ENCODE data around the gene TOP2A. TPM values are rescaled to one million over a fixed set of nuclear protein-coding genes. Genes with fewer than 3 reads are reported as not detected.

TOP2A gene
- total RNA-seq, 2 donors from 2014 or later, result 324 to 425 TPM

- Mint-ChIP-seq H3K9me3 (no peaks in the 10 kb centered on the region), H3K4me3 (peak overlapping the region; percentile 56 to 80), H3K36me3 (ENCODE audit: insufficient read depth in 2 of 2) (no peaks in the 10 kb centered on the region), H3K27me3 (ENCODE audit: low read depth) (no peaks in the 10 kb centered on the region), H3K4me1 (ENCODE audit: low read depth) (peaks cover 65% of the 10 kb centered on the region), H3K27ac (no peak overlapping the region)
- ATAC-seq (replicated peaks in 1 of 2) (no peak), DNase-seq (no peak)
Observed at GRCh38 chr17:40344421-40345160, 73.1 kb downstream of the TOP2A start.

GRCh38 chr17:40343219-40344119 lies 74.2 kb downstream of the TOP2A start:
- H3K27ac Mint-ChIP-seq, result no peak overlapping the region
- no peaks in the 10 kb centered on the region for H3K36me3 Mint-ChIP-seq (ENCODE audit: insufficient read depth in 2 of 2)
- peak overlapping the region; percentile 77 to 80 for H3K4me3 Mint-ChIP-seq
- peaks cover 73% of the 10 kb centered on the region for H3K4me1 Mint-ChIP-seq (ENCODE audit: low read depth)
- DNase-seq (no peak), ATAC-seq (replicated peaks in 1 of 2) (no peak)
- no peaks in the 10 kb centered on the region for H3K27me3 Mint-ChIP-seq (ENCODE audit: low read depth)
- H3K9me3 Mint-ChIP-seq, result no peaks in the 10 kb centered on the region

GRCh38 chr17:40342504-40343218 lies 75.0 kb downstream of the TOP2A start:
- ATAC-seq (replicated peaks in 1 of 2) (no peak), DNase-seq (no peak)
- H3K27ac Mint-ChIP-seq, result peak overlapping the region; percentile 72
- no peaks in the 10 kb centered on the region for H3K27me3 Mint-ChIP-seq (ENCODE audit: low read depth)
- H3K4me1 Mint-ChIP-seq (ENCODE audit: low read depth), result peaks cover 76% of the 10 kb centered on the region
- H3K4me3 Mint-ChIP-seq, result peak overlapping the region; percentile 77 to 80
- H3K36me3 Mint-ChIP-seq (ENCODE audit: insufficient read depth in 2 of 2), result peaks cover 0 to 2% of the 10 kb centered on the region in 2 donors
- H3K9me3 Mint-ChIP-seq, result no peaks in the 10 kb centered on the region

- H3K4me1 Mint-ChIP-seq (ENCODE audit: low read depth), result peaks cover 76% of the 10 kb centered on the region
- no peaks in the 10 kb centered on the region for H3K27me3 Mint-ChIP-seq (ENCODE audit: low read depth)
- no peaks in the 10 kb centered on the region for H3K9me3 Mint-ChIP-seq
- no peak overlapping the region for H3K27ac Mint-ChIP-seq
- H3K36me3 Mint-ChIP-seq (ENCODE audit: insufficient read depth in 2 of 2), result peaks cover 0 to 5% of the 10 kb centered on the region in 2 donors
- DNase-seq (peak in 1 of 2 donors; percentile 35), ATAC-seq (replicated peaks in 1 of 2) (no peak)
- H3K4me3 Mint-ChIP-seq, result peak overlapping the region; percentile 80
Observed at GRCh38 chr17:40341808-40342503, 75.7 kb downstream of the TOP2A start.

- peaks cover 0 to 5% of the 10 kb centered on the region in 2 donors for H3K36me3 Mint-ChIP-seq (ENCODE audit: insufficient read depth in 2 of 2)
- peaks cover 76% of the 10 kb centered on the region for H3K4me1 Mint-ChIP-seq (ENCODE audit: low read depth)
- peak overlapping the region; percentile 72 to 80 for H3K4me3 Mint-ChIP-seq
- ATAC-seq (replicated peaks in 1 of 2), result peak; percentile 94 to 96
- no peaks in the 10 kb centered on the region for H3K9me3 Mint-ChIP-seq
- peak overlapping the region; percentile 75 for H3K27ac Mint-ChIP-seq
- no peaks in the 10 kb centered on the region for H3K27me3 Mint-ChIP-seq (ENCODE audit: low read depth)
- peak; percentile 92 to 93 for DNase-seq
Observed at GRCh38 chr17:40340880-40341807, 76.6 kb downstream of the TOP2A start.

- Mint-ChIP-seq H3K4me3 (no peak overlapping the region), H3K36me3 (ENCODE audit: insufficient read depth in 2 of 2) (peaks cover 0 to 5% of the 10 kb centered on the region in 2 donors), H3K4me1 (ENCODE audit: low read depth) (peaks cover 68% of the 10 kb centered on the region), H3K9me3 (no peaks in the 10 kb centered on the region), H3K27me3 (ENCODE audit: low read depth) (no peaks in the 10 kb centered on the region), H3K27ac (peak overlapping the region; percentile 75)
- ATAC-seq (replicated peaks in 1 of 2), result no peak
- DNase-seq, result no peak
Observed at GRCh38 chr17:40340327-40340726, 77.4 kb downstream of the TOP2A start.

- ATAC-seq (replicated peaks in 1 of 2), result no peak
- no peak overlapping the region for H3K4me3 Mint-ChIP-seq
- H3K4me1 Mint-ChIP-seq (ENCODE audit: low read depth), result peaks cover 62% of the 10 kb centered on the region
- no peak for DNase-seq
- peaks cover 0 to 5% of the 10 kb centered on the region in 2 donors for H3K36me3 Mint-ChIP-seq (ENCODE audit: insufficient read depth in 2 of 2)
- no peaks in the 10 kb centered on the region for H3K27me3 Mint-ChIP-seq (ENCODE audit: low read depth)
- H3K9me3 Mint-ChIP-seq, result no peaks in the 10 kb centered on the region
- peak overlapping the region; percentile 52 for H3K27ac Mint-ChIP-seq
Observed at GRCh38 chr17:40338941-40339649, 78.6 kb downstream of the TOP2A start.

Other genes with a start within 250 kb of the TOP2A start
- gene RAPGEFL1, start 240.4 kb downstream of the TOP2A start, total RNA-seq, result 1 to 10 TPM; 3.0 to 6.6 TPM
- 10 to 100 TPM; 31.5 to 35.5 TPM for gene WIPF2, start 198.6 kb downstream of the TOP2A start, total RNA-seq
- 10 to 100 TPM; 86.2 to 92.6 TPM for gene CDC6, start 130.0 kb downstream of the TOP2A start, total RNA-seq
- 10 to 100 TPM; 33.4 to 45.2 TPM for gene RARA, start 108.7 kb downstream of the TOP2A start, total RNA-seq
- gene GJD3, start 53.2 kb downstream of the TOP2A start, total RNA-seq, result not detected
- 10 to 100 TPM; 47.1 to 58.4 TPM for gene IGFBP4, start 25.6 kb upstream of the TOP2A start, total RNA-seq
- gene TNS4, start 83.7 kb upstream of the TOP2A start, total RNA-seq, result 10 to 100 TPM in 1 of 2 donors, 1 to 10 TPM in 1; 9.9 to 10.6 TPM
- gene CCR7, start 147.6 kb upstream of the TOP2A start, total RNA-seq, result 100 to 1,000 TPM; 311 to 371 TPM
- gene SMARCE1, start 229.9 kb upstream of the TOP2A start, total RNA-seq, result 100 to 1,000 TPM in 1 of 2 donors, 10 to 100 TPM in 1; 98.1 to 114 TPM
- gene KRT222, start 247.3 kb upstream of the TOP2A start, total RNA-seq, result not detected

Measured in activated T-cell treated with anti-CD3 and anti-CD28 coated beads, Interleukin-2, amount 50 U/mL, for 72 hours (primary cell).